ENCODE data around the gene CCL22. TPM values are rescaled to one million over a fixed set of nuclear protein-coding genes. Genes with fewer than 3 reads are reported as not detected.

The CCL22 gene
- total and polyA plus RNA-seq, 5 donors = 0.11 TPM; not detected in 4

GRCh38 chr16:57347858-57348257 is 10.7 kb upstream of the CCL22 start:
- WGBS = 91% methylated on average over 6 of the region's 6 CpGs
- no peak for ATAC-seq

GRCh38 chr16:57348327-57348726 is 10.3 kb upstream of the CCL22 start:
- Histone ChIP-seq H3K9me3 (ENCODE audit: control insufficient read depth, low read length) (no peaks in the 10 kb centered on the region), H3K27me3 (ENCODE audit: control insufficient read depth, insufficient read depth) (no peaks in the 10 kb centered on the region), H3K27ac (ENCODE audit: low read length) (no peak overlapping the region), H3K4me3 (ENCODE audit: low read length) (no peak overlapping the region), H3K4me1 (ENCODE audit: control insufficient read depth, insufficient read depth, low read length) (no peaks in the 10 kb centered on the region)
- ATAC-seq (no peak), DNase-seq (no peak)
- WGBS = 91% methylated on average over 2 of the region's 2 CpGs
- intact Hi-C loops (cut with DNase I) = no loop called here

More at GRCh38 chr16:57347858-57348257, 10.7 kb upstream of the CCL22 start:
- Histone ChIP-seq H3K9me3 (ENCODE audit: control insufficient read depth, low read length) (no peaks in the 10 kb centered on the region), H3K27me3 (ENCODE audit: control insufficient read depth, insufficient read depth) (no peaks in the 10 kb centered on the region), H3K4me1 (ENCODE audit: control insufficient read depth, insufficient read depth, low read length) (no peaks in the 10 kb centered on the region), H3K27ac (ENCODE audit: low read length) (no peak overlapping the region), H3K4me3 (ENCODE audit: low read length) (no peak overlapping the region)
- DNase-seq = no peak
- intact Hi-C loops (cut with DNase I) = no loop called here

GRCh38 chr16:57349212-57350031 is 9.2 kb upstream of the CCL22 start:
- DNase-seq (no peak), ATAC-seq (no peak)
- Histone ChIP-seq H3K4me1 (ENCODE audit: control insufficient read depth, insufficient read depth, low read length) (no peaks in the 10 kb centered on the region), H3K27ac (ENCODE audit: low read length) (no peak overlapping the region), H3K4me3 (ENCODE audit: low read length) (no peak overlapping the region), H3K27me3 (ENCODE audit: control insufficient read depth, insufficient read depth) (no peaks in the 10 kb centered on the region), H3K9me3 (ENCODE audit: control insufficient read depth, low read length) (no peaks in the 10 kb centered on the region)
- 39% methylated on average over 14 of the region's 14 CpGs for WGBS
- intact Hi-C loops (cut with DNase I) = no loop called here

- Histone ChIP-seq H3K4me1 (ENCODE audit: control insufficient read depth, insufficient read depth, low read length) (no peaks in the 10 kb centered on the region), H3K9me3 (ENCODE audit: control insufficient read depth, low read length) (no peaks in the 10 kb centered on the region), H3K27me3 (ENCODE audit: control insufficient read depth, insufficient read depth) (no peaks in the 10 kb centered on the region), H3K27ac (ENCODE audit: low read length) (no peak overlapping the region), H3K4me3 (ENCODE audit: low read length) (no peak overlapping the region)
- ATAC-seq (no peak), DNase-seq (no peak)
- intact Hi-C loops (cut with DNase I) = no loop called here
- 72% methylated on average over 6 of the region's 6 CpGs for WGBS
These were observed 5.9 kb upstream of the CCL22 start for GRCh38 chr16:57352636-57353047.

- no peak for ATAC-seq
- no peak for DNase-seq
- no peak overlapping the region for H3K27ac ChIP-seq (ENCODE audit: low read length)
- no peak overlapping the region for H3K4me3 ChIP-seq (ENCODE audit: low read length)
- 87% methylated on average over 7 of the region's 7 CpGs for WGBS
- no peaks in the 10 kb centered on the region for H3K9me3 ChIP-seq (ENCODE audit: control insufficient read depth, low read length)
- H3K4me1 ChIP-seq (ENCODE audit: control insufficient read depth, insufficient read depth, low read length) = no peaks in the 10 kb centered on the region
- intact Hi-C loops (cut with DNase I) = no loop called here
- H3K27me3 ChIP-seq (ENCODE audit: control insufficient read depth, insufficient read depth) = no peaks in the 10 kb centered on the region
These were observed 4.3 kb upstream of the CCL22 start for GRCh38 chr16:57354311-57354710.

GRCh38 chr16:57355898-57356414 is 2.6 kb upstream of the CCL22 start:
- WGBS = 87% methylated on average over 5 of the region's 5 CpGs
- ATAC-seq (no peak), DNase-seq (no peak)
- Histone ChIP-seq H3K27me3 (ENCODE audit: control insufficient read depth, insufficient read depth) (no peaks in the 10 kb centered on the region), H3K4me1 (ENCODE audit: control insufficient read depth, insufficient read depth, low read length) (no peaks in the 10 kb centered on the region), H3K27ac (ENCODE audit: low read length) (no peak overlapping the region), H3K4me3 (ENCODE audit: low read length) (no peak overlapping the region), H3K9me3 (ENCODE audit: control insufficient read depth, low read length) (no peaks in the 10 kb centered on the region)
- intact Hi-C loops (cut with DNase I) = no loop called here

GRCh38 chr16:57356547-57356946 is 2.0 kb upstream of the CCL22 start:
- intact Hi-C loops (cut with DNase I) = no loop called here
- no peak for ATAC-seq
- H3K27me3 ChIP-seq (ENCODE audit: control insufficient read depth, insufficient read depth) = no peaks in the 10 kb centered on the region
- H3K9me3 ChIP-seq (ENCODE audit: control insufficient read depth, low read length) = no peaks in the 10 kb centered on the region
- no peaks in the 10 kb centered on the region for H3K4me1 ChIP-seq (ENCODE audit: control insufficient read depth, insufficient read depth, low read length)
- WGBS = 89% methylated on average over 4 of the region's 4 CpGs
- DNase-seq = no peak
- H3K27ac ChIP-seq (ENCODE audit: low read length) = no peak overlapping the region
- H3K4me3 ChIP-seq (ENCODE audit: low read length) = no peak overlapping the region

- intact Hi-C loops (cut with DNase I) = no loop called here
- Histone ChIP-seq H3K27me3 (ENCODE audit: control insufficient read depth, insufficient read depth) (no peaks in the 10 kb centered on the region), H3K27ac (ENCODE audit: low read length) (no peak overlapping the region), H3K9me3 (ENCODE audit: control insufficient read depth, low read length) (no peaks in the 10 kb centered on the region), H3K4me1 (ENCODE audit: control insufficient read depth, insufficient read depth, low read length) (no peaks in the 10 kb centered on the region), H3K4me3 (ENCODE audit: low read length) (no peak overlapping the region)
- 84% methylated on average over 9 of the region's 9 CpGs for WGBS
- DNase-seq (no peak), ATAC-seq (peak in 1 of 2 donors; percentile 22)
These were observed 1.1 kb upstream of the CCL22 start for GRCh38 chr16:57357330-57358085.

GRCh38 chr16:57358086-57358420 is 530 bp upstream of the CCL22 start:
- 81% methylated on average over 7 of the region's 7 CpGs for WGBS
- H3K9me3 ChIP-seq (ENCODE audit: control insufficient read depth, low read length) = no peaks in the 10 kb centered on the region
- no peak for ATAC-seq
- H3K4me1 ChIP-seq (ENCODE audit: control insufficient read depth, insufficient read depth, low read length) = no peaks in the 10 kb centered on the region
- H3K27ac ChIP-seq (ENCODE audit: low read length) = no peak overlapping the region
- H3K4me3 ChIP-seq (ENCODE audit: low read length) = no peak overlapping the region
- no peaks in the 10 kb centered on the region for H3K27me3 ChIP-seq (ENCODE audit: control insufficient read depth, insufficient read depth)
- DNase-seq = no peak
- intact Hi-C loops (cut with DNase I) = no loop called here

GRCh38 chr16:57360321-57360935 is 1.8 kb downstream of the CCL22 start:
- intact Hi-C loops (cut with DNase I) = no loop called here
- H3K4me3 ChIP-seq (ENCODE audit: low read length) = no peak overlapping the region
- no peak for DNase-seq
- ATAC-seq = no peak
- H3K27me3 ChIP-seq (ENCODE audit: control insufficient read depth, insufficient read depth) = no peaks in the 10 kb centered on the region
- H3K9me3 ChIP-seq (ENCODE audit: control insufficient read depth, low read length) = no peaks in the 10 kb centered on the region
- H3K27ac ChIP-seq (ENCODE audit: low read length) = no peak overlapping the region
- no peaks in the 10 kb centered on the region for H3K4me1 ChIP-seq (ENCODE audit: control insufficient read depth, insufficient read depth, low read length)
- WGBS = 95% methylated on average over 16 of the region's 16 CpGs

GRCh38 chr16:57361404-57361803 is 2.8 kb downstream of the CCL22 start:
- DNase-seq (no peak), ATAC-seq (no peak)
- Histone ChIP-seq H3K4me3 (ENCODE audit: low read length) (no peak overlapping the region), H3K27ac (ENCODE audit: low read length) (no peak overlapping the region), H3K9me3 (ENCODE audit: control insufficient read depth, low read length) (no peaks in the 10 kb centered on the region), H3K4me1 (ENCODE audit: control insufficient read depth, insufficient read depth, low read length) (no peaks in the 10 kb centered on the region), H3K27me3 (ENCODE audit: control insufficient read depth, insufficient read depth) (no peaks in the 10 kb centered on the region)
- 84% methylated on average over 4 of the region's 4 CpGs for WGBS
- intact Hi-C loops (cut with DNase I) = no loop called here

Data from right cardiac atrium (tissue), 5 donors.